Measurements from ENCODE around the gene PRKRIP1. TPM values are rescaled to one million over a fixed set of nuclear protein-coding genes. Genes with fewer than 3 reads are reported as not detected.
"Not testable (repeated sequence)": the region's sequence is repeated elsewhere in the genome, so short reads cannot be mapped to it uniquely, and the experiment has no call there.

The PRKRIP1 gene
- total and polyA plus RNA-seq, 2 donors (not counting 1 experiment from before 2014, with no cell fraction given), result 13.8 to 16.3 TPM

- TF ChIP-seq CTCF (conservative IDR thresholded peaks at IDR 0.05 in 1 of 2, IDR thresholded peaks at IDR 0.05 in 1 of 2; ENCODE audit: low read depth in 1 of 2, low read length in 2 of 2) (peak; percentile 43 to 67), EZH2 (IDR thresholded peaks at IDR 0.05; ENCODE audit: low read length, missing control alignments) (no peak)
- no peaks in the 10 kb centered on the region for H3K79me2 ChIP-seq (ENCODE audit: control insufficient read depth, insufficient read depth, low read length)
- H3K27ac ChIP-seq (ENCODE audit: insufficient read depth, low read length), result peak overlapping the region; percentile 41
- no peaks in the 10 kb centered on the region for H3K9me3 ChIP-seq (ENCODE audit: control insufficient read depth, insufficient read depth, low read depth, low read length)
- no peak overlapping the region for H2AFZ ChIP-seq (ENCODE audit: low read length)
- H3K4me1 ChIP-seq (ENCODE audit: control insufficient read depth, extremely low read depth, insufficient read depth, low read length), result no peaks in the 10 kb centered on the region
- DNase-seq (ENCODE audit: low read depth in 2 of 2), result peak; percentile 49 to 57
- peaks cover 20% of the 10 kb centered on the region for H3K36me3 ChIP-seq (ENCODE audit: control insufficient read depth, insufficient read depth, low read length)
- no peak overlapping the region for H3K4me2 ChIP-seq (ENCODE audit: extremely low read depth, insufficient read depth, low read length)
- no peak overlapping the region for H3K4me3 ChIP-seq (replicated peaks in 1 of 4; ENCODE audit: control extremely low read depth in 1 of 4, insufficient read depth in 1 of 4, low read depth in 3 of 4, low read length in 4 of 4)
- H4K20me1 ChIP-seq (ENCODE audit: control insufficient read depth, extremely low read depth, insufficient read depth, low read length), result no peaks in the 10 kb centered on the region
- no peak overlapping the region for H3K9ac ChIP-seq (ENCODE audit: insufficient read depth, low read length)
- no peaks in the 10 kb centered on the region for H3K27me3 ChIP-seq (ENCODE audit: control insufficient read depth, insufficient read depth, low read length)
Measured at GRCh38 chr7:102404005-102404861, 8.1 kb downstream of the PRKRIP1 start.

- H3K27ac ChIP-seq (ENCODE audit: insufficient read depth, low read length); H4K20me1 ChIP-seq (ENCODE audit: control insufficient read depth, extremely low read depth, insufficient read depth, low read length); H2AFZ ChIP-seq (ENCODE audit: low read length); H3K79me2 ChIP-seq (ENCODE audit: control insufficient read depth, insufficient read depth, low read length); H3K9ac ChIP-seq (ENCODE audit: insufficient read depth, low read length); H3K27me3 ChIP-seq (ENCODE audit: control insufficient read depth, insufficient read depth, low read length); H3K4me1 ChIP-seq (ENCODE audit: control insufficient read depth, extremely low read depth, insufficient read depth, low read length); H3K4me3 ChIP-seq (replicated peaks in 1 of 4; ENCODE audit: control extremely low read depth in 1 of 4, insufficient read depth in 1 of 4, low read depth in 3 of 4, low read length in 4 of 4); H3K4me2 ChIP-seq (ENCODE audit: extremely low read depth, insufficient read depth, low read length); DNase-seq (ENCODE audit: low read depth in 2 of 2); H3K9me3 ChIP-seq (ENCODE audit: control insufficient read depth, insufficient read depth, low read depth, low read length): not testable (repeated sequence)
- H3K36me3 ChIP-seq (ENCODE audit: control insufficient read depth, insufficient read depth, low read length), result peaks cover 17% of the 10 kb centered on the region
Measured at GRCh38 chr7:102404862-102405188, 8.7 kb downstream of the PRKRIP1 start.

GRCh38 chr7:102407910-102408309 is 11.7 kb downstream of the PRKRIP1 start:
- Histone ChIP-seq H3K27ac (ENCODE audit: insufficient read depth, low read length) (no peak overlapping the region), H4K20me1 (ENCODE audit: control insufficient read depth, extremely low read depth, insufficient read depth, low read length) (no peaks in the 10 kb centered on the region), H3K9ac (ENCODE audit: insufficient read depth, low read length) (no peak overlapping the region), H3K9me3 (ENCODE audit: control insufficient read depth, insufficient read depth, low read depth, low read length) (no peaks in the 10 kb centered on the region), H3K27me3 (ENCODE audit: control insufficient read depth, insufficient read depth, low read length) (no peaks in the 10 kb centered on the region), H3K79me2 (ENCODE audit: control insufficient read depth, insufficient read depth, low read length) (no peaks in the 10 kb centered on the region), H3K4me3 (replicated peaks in 1 of 4; ENCODE audit: control extremely low read depth in 1 of 4, insufficient read depth in 1 of 4, low read depth in 3 of 4, low read length in 4 of 4) (no peak overlapping the region), H3K4me2 (ENCODE audit: extremely low read depth, insufficient read depth, low read length) (no peak overlapping the region), H3K36me3 (ENCODE audit: control insufficient read depth, insufficient read depth, low read length) (peaks cover 18% of the 10 kb centered on the region), H3K4me1 (ENCODE audit: control insufficient read depth, extremely low read depth, insufficient read depth, low read length) (no peaks in the 10 kb centered on the region), H2AFZ (ENCODE audit: low read length) (no peak overlapping the region)
- no peak for DNase-seq (ENCODE audit: low read depth in 2 of 2)
- no peak for TF ChIP-seq CTCF (conservative IDR thresholded peaks at IDR 0.05 in 1 of 2, IDR thresholded peaks at IDR 0.05 in 1 of 2; ENCODE audit: low read depth in 1 of 2, low read length in 2 of 2)
- no peak for TF ChIP-seq EZH2 (IDR thresholded peaks at IDR 0.05; ENCODE audit: low read length, missing control alignments)

GRCh38 chr7:102408530-102408929 is 12.4 kb downstream of the PRKRIP1 start:
- H3K79me2 ChIP-seq (ENCODE audit: control insufficient read depth, insufficient read depth, low read length); H3K27me3 ChIP-seq (ENCODE audit: control insufficient read depth, insufficient read depth, low read length); H3K4me2 ChIP-seq (ENCODE audit: extremely low read depth, insufficient read depth, low read length); H3K9ac ChIP-seq (ENCODE audit: insufficient read depth, low read length); H2AFZ ChIP-seq (ENCODE audit: low read length); H3K4me3 ChIP-seq (replicated peaks in 1 of 4; ENCODE audit: control extremely low read depth in 1 of 4, insufficient read depth in 1 of 4, low read depth in 3 of 4, low read length in 4 of 4); H4K20me1 ChIP-seq (ENCODE audit: control insufficient read depth, extremely low read depth, insufficient read depth, low read length); H3K9me3 ChIP-seq (ENCODE audit: control insufficient read depth, insufficient read depth, low read depth, low read length); H3K27ac ChIP-seq (ENCODE audit: insufficient read depth, low read length); H3K4me1 ChIP-seq (ENCODE audit: control insufficient read depth, extremely low read depth, insufficient read depth, low read length): not testable (repeated sequence)
- peak in 1 of 2 donors; percentile 29 for DNase-seq (ENCODE audit: low read depth in 2 of 2)
- peaks cover 20% of the 10 kb centered on the region for H3K36me3 ChIP-seq (ENCODE audit: control insufficient read depth, insufficient read depth, low read length)
